Frontal cortex (tissue), 4 donors: ENCODE results near the gene GMPS. TPM values are rescaled to one million over a fixed set of nuclear protein-coding genes. Genes with fewer than 3 reads are reported as not detected.
"Not testable (repeated sequence)": the region's sequence is repeated elsewhere in the genome, so short reads cannot be mapped to it uniquely, and the experiment has no call there.

Experiments
- DNase-seq, 2 donors: peaks; one replicate each; pipeline ENCODE4 v3.0.0; 2012; ENCODE audit warnings: low spot score in 2 of 2
- FAIRE-seq: peaks from 2 replicates; lab custom pipeline; 2012; peaks lifted over from hg19 to GRCh38; lab: Jason Lieb, UNC
- total RNA-seq: library from RNA; depleted of rRNA; stranded (reverse); fragments of >200 nt; gene quantifications from one replicate; pipeline ENCODE4 v1.2.3, GENCODE V29; 2014
- donor health status: control.
- donor health status: control.
- donor health status: control.

Gene GMPS
- total RNA-seq, 1 donor from 2014 or later: 44.0 TPM

- FAIRE-seq (no peak), DNase-seq (peak; percentile 54 to 67)
Measured at GRCh38 chr3:155870945-155871745, 695 bp downstream of the GMPS start.

- DNase-seq: no peak
- FAIRE-seq: no peak
Measured at GRCh38 chr3:155871746-155872158, 1.3 kb downstream of the GMPS start.

GRCh38 chr3:155872904-155873646 is 2.6 kb downstream of the GMPS start:
- DNase-seq (no peak), FAIRE-seq (no peak)

GRCh38 chr3:155876037-155876436 is 5.6 kb downstream of the GMPS start:
- FAIRE-seq (no peak), DNase-seq (no peak)

GRCh38 chr3:155876503-155876902 is 6.1 kb downstream of the GMPS start:
- no peak for DNase-seq
- FAIRE-seq: no peak

GRCh38 chr3:155880286-155880685 is 9.8 kb downstream of the GMPS start:
- FAIRE-seq: no peak

GRCh38 chr3:155884292-155884691 is 13.8 kb downstream of the GMPS start:
- FAIRE-seq: no peak
- DNase-seq: no peak

More at GRCh38 chr3:155880286-155880685, 9.8 kb downstream of the GMPS start:
- DNase-seq: no peak

- no peak for DNase-seq
- FAIRE-seq: peak; percentile 3
Measured at GRCh38 chr3:155885292-155885691, 14.8 kb downstream of the GMPS start.

GRCh38 chr3:155886348-155886747 is 15.9 kb downstream of the GMPS start:
- DNase-seq, FAIRE-seq: not testable (repeated sequence)

- DNase-seq (no peak), FAIRE-seq (no peak)
Measured at GRCh38 chr3:155886915-155887314, 16.5 kb downstream of the GMPS start.

- no peak for FAIRE-seq
- DNase-seq: no peak
Measured at GRCh38 chr3:155889212-155889611, 18.8 kb downstream of the GMPS start.

- no peak for DNase-seq
- FAIRE-seq: no peak
Measured at GRCh38 chr3:155889952-155890351, 19.5 kb downstream of the GMPS start.

- no peak for FAIRE-seq
- no peak for DNase-seq
Measured at GRCh38 chr3:155890671-155891190, 20.3 kb downstream of the GMPS start.

- FAIRE-seq (no peak), DNase-seq (no peak)
Measured at GRCh38 chr3:155891321-155891720, 20.9 kb downstream of the GMPS start.

GRCh38 chr3:155895379-155895900 is 25.0 kb downstream of the GMPS start:
- DNase-seq (no peak), FAIRE-seq (no peak)

GRCh38 chr3:155906900-155907299 is 36.5 kb downstream of the GMPS start:
- FAIRE-seq (no peak), DNase-seq (no peak)

GRCh38 chr3:155908086-155908485 is 37.6 kb downstream of the GMPS start:
- DNase-seq: no peak
- no peak for FAIRE-seq

GRCh38 chr3:155908605-155909004 is 38.2 kb downstream of the GMPS start:
- FAIRE-seq: no peak
- DNase-seq: no peak

GRCh38 chr3:155912090-155912489 is 41.6 kb downstream of the GMPS start:
- FAIRE-seq (peak; percentile 21), DNase-seq (no peak)

GRCh38 chr3:155912579-155913190 is 42.2 kb downstream of the GMPS start:
- no peak for DNase-seq
- no peak for FAIRE-seq
